GM18951 (cell line): ENCODE measurements around the gene DAAM1.

Experiments used
- POLR2A ChIP-seq: IDR thresholded peaks from 4 replicates; pipeline ENCODE4 v1.6.1; 2011; ENCODE audit warnings: mild to moderate bottlenecking; ENCODE audit not compliant: insufficient read length, insufficient read depth; ENCODE audit errors: extremely low read depth
- in situ Hi-C: fragments of 300-500 bp; cut with MboI; formaldehyde crosslinking; loops from one replicate; pipeline ENCODE4 v1.12.0; 2022; ENCODE audit warnings: low sequenced_read_pairs, mixed read lengths, inconsistent platforms; ENCODE audit not compliant: unreplicated experiment

Gene DAAM1

DNA sequence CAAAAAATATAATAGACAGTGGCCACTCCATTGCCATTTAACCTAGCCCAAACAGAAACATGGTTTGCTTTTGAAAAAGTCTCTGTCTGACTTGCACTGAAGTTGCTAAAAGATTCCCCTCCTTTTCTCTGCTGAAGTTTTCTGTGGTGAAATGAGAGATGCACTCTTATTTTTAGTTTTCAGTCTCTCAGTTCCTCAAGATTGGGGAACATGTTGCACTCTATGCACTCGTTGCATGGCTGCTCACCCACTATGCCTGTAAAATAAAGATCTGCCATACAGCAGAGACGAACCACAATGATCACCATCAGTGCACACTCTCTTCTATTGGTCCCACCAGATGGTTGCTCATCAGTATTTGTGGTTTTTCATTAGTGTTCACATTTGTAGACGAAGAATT is 13.1 kb upstream of the DAAM1 start:
- no peak for TF ChIP-seq POLR2A
- in situ Hi-C loops, result no loop called here

DNA sequence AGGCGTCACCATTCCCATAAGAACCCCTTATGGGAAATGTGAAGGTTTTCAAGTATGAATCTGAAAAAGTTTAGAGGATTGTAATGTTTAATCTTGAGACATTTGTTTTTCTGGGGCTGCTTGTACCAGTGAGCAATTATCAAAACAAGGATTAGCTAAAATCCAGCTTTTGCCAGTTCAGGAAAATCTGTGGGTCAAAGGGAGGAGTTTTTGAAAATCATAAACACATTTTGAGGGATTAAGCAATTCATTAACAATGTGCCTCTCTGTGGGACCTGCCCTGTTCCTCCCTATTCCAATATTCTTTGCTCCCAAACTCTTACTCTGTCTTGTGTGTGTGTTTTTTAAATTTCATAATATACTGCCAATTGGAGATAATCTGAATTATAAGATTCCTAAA is 11.7 kb upstream of the DAAM1 start:
- TF ChIP-seq POLR2A, result no peak
- in situ Hi-C loops, result no loop called here

DNA sequence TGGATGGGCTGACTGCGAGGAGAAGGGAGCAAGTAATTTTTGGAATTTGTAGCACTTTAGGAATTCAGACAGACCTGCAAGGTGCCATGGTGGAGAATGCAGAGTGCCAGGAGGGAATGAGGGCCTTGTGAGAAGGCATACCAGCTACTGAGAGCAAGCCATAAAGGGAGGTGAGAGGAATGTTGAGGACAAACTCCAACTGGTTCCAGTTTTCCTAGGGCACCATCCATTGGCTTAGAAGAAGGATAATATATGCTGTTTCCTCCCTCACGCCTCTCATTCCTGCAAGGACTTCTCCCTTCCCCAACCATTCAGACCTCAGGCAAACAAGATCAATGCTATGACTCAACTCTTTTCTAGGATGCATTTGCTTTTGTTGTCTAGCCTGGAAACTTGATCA is 11.2 kb upstream of the DAAM1 start:
- in situ Hi-C loops, result no loop called here
- TF ChIP-seq POLR2A, result no peak

DNA sequence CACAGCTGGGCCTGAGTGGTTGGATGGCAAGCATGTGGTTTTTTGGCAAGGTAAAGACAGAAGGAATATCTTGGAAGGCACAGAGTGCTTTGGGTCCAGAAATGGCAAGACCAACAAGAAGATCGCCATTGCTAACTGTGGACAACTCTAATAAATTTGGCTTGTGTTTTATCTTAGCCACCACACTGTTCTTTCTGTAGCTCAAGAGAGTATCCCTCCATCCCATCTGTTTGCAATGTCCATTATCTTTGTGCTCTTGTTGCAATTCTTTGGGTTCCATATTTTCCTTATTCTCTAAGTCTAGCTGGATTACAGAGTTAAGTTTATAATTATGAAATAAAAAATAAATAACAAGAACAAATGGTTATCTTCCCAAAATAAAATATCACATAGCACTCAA is 6.7 kb upstream of the DAAM1 start:
- in situ Hi-C loops, result no loop called here
- TF ChIP-seq POLR2A, result no peak

DNA sequence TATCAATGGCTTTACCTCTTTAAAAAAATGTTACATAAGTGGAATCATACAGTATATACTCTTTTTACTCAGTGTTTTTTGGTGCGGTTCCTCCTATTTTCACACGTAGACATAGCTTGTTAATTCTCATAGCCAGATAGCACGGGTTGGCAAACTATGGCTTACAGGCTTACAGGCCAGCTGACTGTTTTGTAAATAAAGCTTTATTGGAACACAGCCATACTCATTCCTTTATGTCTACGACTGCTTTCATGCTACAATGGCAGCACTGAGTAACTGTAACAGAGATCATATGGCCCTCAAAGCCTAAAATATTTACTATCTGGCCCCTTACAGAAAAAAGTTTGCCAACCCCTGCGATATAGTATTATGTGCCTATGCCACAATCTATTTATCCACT is 5.8 kb upstream of the DAAM1 start:
- in situ Hi-C loops, result no loop called here
- no peak for TF ChIP-seq POLR2A

DNA sequence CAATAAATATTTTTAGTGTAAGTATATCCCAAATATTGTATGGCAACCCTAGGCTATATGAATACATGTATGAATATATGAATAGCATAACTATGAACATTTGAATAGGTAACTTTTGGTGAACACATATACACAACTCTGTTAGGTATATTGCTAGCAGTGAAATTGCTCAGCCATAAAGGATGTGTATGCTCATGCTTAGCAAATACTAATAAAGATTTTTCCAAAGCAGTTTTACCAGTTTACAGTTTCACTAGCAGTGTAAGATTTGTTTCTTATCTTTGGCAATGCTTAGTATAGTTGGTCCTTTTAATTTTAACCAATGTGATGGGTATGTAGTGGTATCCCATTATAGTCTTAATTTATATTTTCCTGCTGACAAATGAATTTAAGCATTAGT is 5.3 kb upstream of the DAAM1 start:
- in situ Hi-C loops, result no loop called here
- no peak for TF ChIP-seq POLR2A

DNA sequence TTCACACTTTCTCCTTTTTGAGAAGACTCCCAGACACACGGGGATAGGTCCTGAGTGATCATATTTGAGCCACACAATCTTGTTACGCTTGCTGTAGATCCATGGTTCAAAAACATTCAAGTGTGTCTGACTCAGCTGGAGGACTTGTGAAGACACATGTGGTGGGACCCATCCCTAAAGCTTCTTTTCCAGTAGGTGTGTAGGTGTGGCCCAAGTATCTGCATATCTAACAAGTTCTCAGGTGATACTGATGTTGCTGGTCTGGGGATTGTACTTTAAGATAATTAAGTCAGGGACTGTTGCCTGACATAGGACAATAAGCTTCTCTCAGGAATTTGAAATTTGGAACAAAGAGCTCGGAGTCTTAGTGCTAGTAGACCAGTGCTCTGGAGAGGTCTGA is 4.1 kb upstream of the DAAM1 start:
- no peak for TF ChIP-seq POLR2A
- in situ Hi-C loops, result no loop called here

DNA sequence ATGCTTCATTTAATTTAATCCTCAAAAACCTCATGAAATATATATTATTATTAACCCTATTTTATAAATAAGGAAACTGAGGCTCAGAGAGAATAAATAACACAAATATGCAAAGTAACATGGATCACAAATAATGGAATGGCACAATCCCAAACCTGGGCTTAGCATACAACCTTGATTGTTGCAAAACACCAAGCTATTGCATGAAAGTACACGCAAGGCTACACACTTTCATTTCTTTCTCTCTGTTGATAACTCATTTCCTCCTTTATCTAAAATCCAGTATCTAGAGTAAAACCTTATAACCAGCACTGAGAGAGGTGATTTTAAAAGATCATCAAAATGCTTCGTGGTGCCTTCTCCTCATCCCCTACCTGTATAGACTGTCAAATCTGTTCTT is 2.8 kb upstream of the DAAM1 start:
- no peak for TF ChIP-seq POLR2A
- in situ Hi-C loops, result no loop called here

DNA sequence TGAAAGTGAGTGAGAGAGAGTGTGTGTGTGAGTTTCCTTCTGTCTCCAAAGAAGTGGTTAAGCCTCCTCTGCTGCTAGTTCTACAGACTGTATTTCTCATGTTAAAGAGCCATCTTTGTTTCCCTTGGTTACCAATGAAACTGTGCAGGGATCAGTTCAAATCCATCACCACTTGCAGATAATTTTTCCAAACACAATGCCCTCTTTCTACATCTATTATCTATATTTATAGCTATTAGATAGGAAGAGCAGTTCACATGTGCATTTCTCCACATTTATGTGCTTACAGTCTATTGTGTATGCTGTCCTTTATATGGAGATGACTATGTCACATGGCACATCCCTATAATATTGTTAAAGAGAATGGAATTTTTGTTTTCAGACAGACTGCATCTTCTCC is 2.2 kb upstream of the DAAM1 start:
- no peak for TF ChIP-seq POLR2A
- in situ Hi-C loops, result no loop called here

DNA sequence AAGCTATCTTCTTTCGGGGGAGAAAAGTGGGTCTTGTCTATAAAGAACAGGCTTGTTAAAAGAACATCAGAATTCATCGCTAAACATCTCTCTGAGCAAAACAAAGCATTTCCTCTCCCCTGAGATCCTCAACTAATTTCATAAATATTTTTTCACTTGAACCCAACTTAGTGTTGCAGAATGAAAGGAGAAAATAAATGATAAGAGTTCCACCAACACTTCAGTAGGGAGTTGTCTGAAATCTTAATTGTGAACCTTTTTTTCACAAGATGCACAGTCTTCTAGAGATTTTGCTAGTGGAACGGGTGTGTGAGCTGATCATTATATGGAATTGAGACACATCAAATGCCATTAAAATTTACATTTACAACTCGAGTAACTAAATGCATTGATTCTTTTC is 1.3 kb upstream of the DAAM1 start:
- TF ChIP-seq POLR2A, result no peak

DNA sequence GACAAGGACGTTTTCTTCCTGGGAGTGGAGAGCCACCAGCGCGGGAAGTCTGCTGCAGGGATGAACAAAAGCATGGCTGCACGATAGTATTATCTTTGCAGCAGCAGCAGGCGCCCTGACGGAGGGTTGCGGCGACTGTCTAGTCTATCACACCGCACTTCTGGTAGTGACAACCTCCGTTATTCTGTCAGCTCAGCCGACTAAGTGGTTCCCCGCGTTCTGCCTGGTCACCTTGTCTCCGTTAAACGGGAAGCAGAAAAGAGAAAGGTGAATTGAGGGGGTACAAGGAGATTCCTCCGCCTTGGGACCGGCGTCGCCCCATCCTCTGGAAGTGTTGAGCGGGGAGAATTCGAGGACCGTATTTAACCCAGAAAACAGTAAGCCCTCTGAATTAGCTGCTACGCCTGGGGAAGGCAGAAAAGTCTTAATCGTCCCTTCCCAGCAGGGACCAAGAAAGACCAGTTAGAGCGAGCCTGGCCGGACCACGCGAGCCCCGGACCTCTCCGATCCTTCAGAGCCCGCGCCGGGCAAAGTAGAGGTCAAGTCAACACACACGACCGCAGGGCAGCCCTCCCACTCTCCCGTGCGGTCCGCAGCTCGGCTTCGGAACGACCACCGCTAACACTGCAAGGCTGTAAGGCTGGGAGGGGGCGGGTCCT is 536 bp upstream of the DAAM1 start:
- in situ Hi-C loops, result no loop called here
- TF ChIP-seq POLR2A, result no peak

More for the DNA sequence above, 1.3 kb upstream of the DAAM1 start:
- in situ Hi-C loops, result no loop called here

DNA sequence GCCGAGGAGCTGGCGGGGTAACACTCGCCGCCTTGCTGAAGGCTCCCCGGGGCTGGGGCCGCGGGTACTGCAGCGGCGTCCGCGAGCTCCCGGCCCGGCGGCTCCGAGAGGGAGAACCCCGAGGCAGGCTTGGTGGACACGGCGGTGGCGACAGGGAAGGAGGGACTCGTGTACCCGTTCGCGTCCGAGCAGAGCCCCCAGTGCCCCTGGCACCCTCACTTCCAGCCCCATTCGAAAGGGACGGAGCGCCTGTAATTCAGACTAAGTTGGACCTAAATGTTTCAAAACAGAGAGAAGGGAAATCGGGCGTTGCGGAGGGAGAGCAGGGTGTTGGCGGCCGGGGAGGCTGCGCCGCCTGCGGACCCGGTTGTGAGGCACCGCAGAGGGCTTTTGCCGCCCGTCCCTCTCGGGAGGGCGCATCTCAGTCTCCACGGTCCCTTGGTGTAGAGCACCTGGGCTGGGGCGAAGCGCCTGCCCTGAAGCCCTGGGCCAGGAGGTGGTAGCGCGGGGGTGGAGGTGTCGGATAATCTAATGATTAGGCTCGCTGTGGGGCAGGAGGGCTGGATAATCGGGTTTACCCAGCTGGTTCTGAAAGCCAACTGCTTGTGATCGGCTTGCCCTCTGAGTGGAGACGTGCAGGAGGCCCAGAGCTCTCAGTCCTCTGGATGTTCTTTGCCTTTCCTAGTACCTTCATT is 771 bp downstream of the DAAM1 start:
- in situ Hi-C loops, result no loop called here
- no peak for TF ChIP-seq POLR2A

DNA sequence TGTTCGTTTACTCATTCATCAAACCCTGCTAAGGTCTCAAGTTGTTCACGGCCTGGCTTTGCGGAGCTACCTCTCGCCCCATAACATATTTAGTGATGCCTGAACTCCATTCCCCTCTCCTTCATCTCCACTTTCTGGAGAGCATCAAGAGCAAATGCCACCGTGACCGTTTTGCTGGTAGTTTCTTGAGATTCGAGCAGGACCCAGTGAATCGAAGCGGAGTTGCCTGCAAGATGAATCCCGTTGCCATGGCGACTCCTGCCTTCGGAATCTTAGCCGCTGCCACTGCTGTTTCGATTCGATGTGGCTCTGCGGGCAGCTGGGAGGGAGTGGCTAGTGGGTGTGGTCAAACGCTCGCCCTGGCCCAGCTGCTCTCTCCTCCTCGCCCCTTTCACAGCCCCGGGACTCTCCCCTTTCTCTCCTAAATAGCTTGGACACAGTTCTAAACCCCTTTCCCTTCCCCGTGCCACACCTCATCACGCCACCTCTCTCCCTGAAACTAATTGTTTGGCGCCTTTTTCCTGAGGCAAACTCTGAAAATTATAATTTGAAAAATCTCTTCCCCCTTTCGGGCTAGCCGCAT is 1.4 kb downstream of the DAAM1 start:
- in situ Hi-C loops, result no loop called here
- TF ChIP-seq POLR2A, result no peak

DNA sequence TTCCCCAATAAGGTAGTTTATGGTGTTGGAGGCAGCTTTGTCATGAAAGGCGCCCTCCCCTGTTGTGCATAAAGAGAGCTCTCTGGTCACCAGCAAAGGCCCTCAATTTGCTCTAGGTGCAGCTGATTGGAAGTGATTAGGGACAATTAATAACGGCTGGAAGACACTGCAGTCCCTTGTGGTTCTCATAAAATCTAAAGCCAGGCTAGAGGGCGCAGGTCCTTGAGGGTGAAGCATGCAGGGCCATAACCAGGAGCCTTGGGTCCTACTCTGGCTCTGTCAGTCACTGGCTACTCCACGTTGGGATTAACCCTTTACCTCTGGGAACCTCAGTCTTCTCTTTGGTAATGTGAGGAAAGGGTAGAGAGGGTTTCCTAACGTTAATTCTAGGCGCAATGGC is 1.9 kb downstream of the DAAM1 start:
- TF ChIP-seq POLR2A, result no peak
- in situ Hi-C loops, result no loop called here
